PFSK-1 (cell line): ENCODE measurements around the gene BHLHE41.

Source experiments
- FOXP2 ChIP-seq: optimal IDR thresholded peaks from 2 replicates; pipeline ENCODE3; 2011; ENCODE audit warnings: borderline replicate concordance, control low read depth, inconsistent platforms; ENCODE audit not compliant: insufficient read depth; ENCODE audit errors: extremely low read length, extremely low read depth
- POLR2AphosphoS5 ChIP-seq: IDR thresholded peaks from 2 replicates; pipeline ENCODE4 v1.6.1; 2012; ENCODE audit warnings: low read depth, mild to moderate bottlenecking, control low read depth, low read length, moderate library complexity
- SIN3A ChIP-seq: IDR thresholded peaks from 2 replicates; pipeline ENCODE4 v1.6.1; 2012; ENCODE audit warnings: mild to moderate bottlenecking, low read length, moderate library complexity, borderline replicate concordance; ENCODE audit not compliant: insufficient read depth
- TAF1 ChIP-seq: IDR thresholded peaks from 2 replicates; pipeline ENCODE4 v1.6.1; 2012; ENCODE audit warnings: low read length, control low read depth, borderline replicate concordance; ENCODE audit not compliant: insufficient read depth
- TF ChIP-seq, protein P1 (sequence below), 2 experiments: IDR thresholded peaks; 2 replicates each; pipeline versions ENCODE4 v1.6.1 to v1.8.0; 2011 to 2012; ENCODE audit warnings: low read depth in 2 of 2, low read length in 2 of 2, control low read depth in 1 of 2, inconsistent platforms in 1 of 2, mild to moderate bottlenecking in 1 of 2, moderate library complexity in 1 of 2; ENCODE audit not compliant: insufficient read depth in 1 of 2

The BHLHE41 gene

DNA sequence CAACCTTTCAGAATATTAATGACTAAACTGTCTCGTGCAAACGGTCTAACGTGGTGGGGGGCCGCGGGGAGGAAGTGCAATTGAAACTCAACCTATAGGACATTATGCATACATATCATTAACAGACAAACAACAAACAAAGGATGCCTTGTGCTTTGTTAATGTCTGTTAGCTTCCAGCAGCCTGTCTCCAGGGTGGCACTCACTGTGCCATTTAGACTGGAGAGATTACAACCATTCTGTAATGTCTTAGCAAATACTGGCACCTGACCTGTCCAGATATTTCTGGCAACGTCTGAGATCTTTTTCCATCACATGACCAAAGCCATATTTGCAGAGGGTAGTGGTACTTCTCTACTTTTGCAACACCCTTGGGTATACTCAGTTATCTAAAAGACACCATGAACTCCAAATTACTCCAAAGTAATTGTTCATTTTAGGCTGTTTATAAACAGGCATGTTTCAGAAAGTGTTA is 11.6 kb downstream of the BHLHE41 start:
- TF ChIP-seq, protein P1, sequence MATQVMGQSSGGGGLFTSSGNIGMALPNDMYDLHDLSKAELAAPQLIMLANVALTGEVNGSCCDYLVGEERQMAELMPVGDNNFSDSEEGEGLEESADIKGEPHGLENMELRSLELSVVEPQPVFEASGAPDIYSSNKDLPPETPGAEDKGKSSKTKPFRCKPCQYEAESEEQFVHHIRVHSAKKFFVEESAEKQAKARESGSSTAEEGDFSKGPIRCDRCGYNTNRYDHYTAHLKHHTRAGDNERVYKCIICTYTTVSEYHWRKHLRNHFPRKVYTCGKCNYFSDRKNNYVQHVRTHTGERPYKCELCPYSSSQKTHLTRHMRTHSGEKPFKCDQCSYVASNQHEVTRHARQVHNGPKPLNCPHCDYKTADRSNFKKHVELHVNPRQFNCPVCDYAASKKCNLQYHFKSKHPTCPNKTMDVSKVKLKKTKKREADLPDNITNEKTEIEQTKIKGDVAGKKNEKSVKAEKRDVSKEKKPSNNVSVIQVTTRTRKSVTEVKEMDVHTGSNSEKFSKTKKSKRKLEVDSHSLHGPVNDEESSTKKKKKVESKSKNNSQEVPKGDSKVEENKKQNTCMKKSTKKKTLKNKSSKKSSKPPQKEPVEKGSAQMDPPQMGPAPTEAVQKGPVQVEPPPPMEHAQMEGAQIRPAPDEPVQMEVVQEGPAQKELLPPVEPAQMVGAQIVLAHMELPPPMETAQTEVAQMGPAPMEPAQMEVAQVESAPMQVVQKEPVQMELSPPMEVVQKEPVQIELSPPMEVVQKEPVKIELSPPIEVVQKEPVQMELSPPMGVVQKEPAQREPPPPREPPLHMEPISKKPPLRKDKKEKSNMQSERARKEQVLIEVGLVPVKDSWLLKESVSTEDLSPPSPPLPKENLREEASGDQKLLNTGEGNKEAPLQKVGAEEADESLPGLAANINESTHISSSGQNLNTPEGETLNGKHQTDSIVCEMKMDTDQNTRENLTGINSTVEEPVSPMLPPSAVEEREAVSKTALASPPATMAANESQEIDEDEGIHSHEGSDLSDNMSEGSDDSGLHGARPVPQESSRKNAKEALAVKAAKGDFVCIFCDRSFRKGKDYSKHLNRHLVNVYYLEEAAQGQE (IDR thresholded peaks at IDR 0.05; ENCODE audit: insufficient read depth in 1 of 2, low read depth in 2 of 2, low read length in 2 of 2), result no peak
- TF ChIP-seq TAF1 (no peak), SIN3A (no peak), POLR2AphosphoS5 (no peak), FOXP2 (no peak)

DNA sequence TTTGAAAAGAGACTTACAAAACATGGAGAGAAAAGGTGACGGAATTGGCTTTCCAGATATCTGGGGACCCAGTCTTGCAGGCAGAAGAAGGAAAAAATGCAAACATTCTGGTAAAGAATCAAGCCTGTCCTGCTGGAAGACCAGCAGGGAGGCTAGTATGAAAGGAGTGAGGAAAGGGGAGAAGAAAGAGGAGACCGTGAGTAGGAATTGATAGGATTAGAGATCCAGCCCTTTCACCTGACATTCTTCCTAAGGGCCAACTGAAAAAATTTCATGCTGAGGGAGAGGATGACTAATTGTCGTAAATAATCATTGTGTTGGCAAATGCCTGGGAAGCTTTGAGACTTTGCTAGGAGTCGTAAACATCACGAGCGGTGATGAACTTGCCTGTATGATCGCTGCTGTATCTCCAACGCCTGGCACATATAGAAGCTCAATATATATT is 12.1 kb downstream of the BHLHE41 start:
- TF ChIP-seq TAF1 (no peak), POLR2AphosphoS5 (no peak)
- TF ChIP-seq, protein P1 (IDR thresholded peaks at IDR 0.05; ENCODE audit: insufficient read depth in 1 of 2, low read depth in 2 of 2, low read length in 2 of 2), result no peak

DNA sequence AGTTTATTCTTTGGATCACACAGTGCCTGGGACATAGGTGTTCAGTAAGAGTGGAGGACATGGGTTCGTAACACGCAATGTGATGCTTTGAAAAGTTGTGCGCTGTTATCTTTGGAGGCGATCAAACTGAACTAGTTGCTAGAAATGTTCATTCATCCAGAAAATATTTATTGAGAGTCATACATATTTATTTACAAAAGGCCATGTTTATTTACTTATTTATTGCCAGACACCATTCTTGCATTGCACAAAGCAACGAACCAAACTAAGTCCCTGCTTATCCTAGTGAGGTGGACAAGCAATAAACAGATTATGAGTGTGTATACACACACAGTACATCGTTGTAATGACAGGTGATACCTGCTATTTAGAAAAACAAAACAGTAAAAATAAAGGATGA is 12.6 kb downstream of the BHLHE41 start:
- TF ChIP-seq FOXP2, result no peak
- no peak for TF ChIP-seq TAF1
- no peak for TF ChIP-seq SIN3A
- TF ChIP-seq, protein P1 (IDR thresholded peaks at IDR 0.05; ENCODE audit: insufficient read depth in 1 of 2, low read depth in 2 of 2, low read length in 2 of 2), result no peak
- TF ChIP-seq POLR2AphosphoS5, result no peak

DNA sequence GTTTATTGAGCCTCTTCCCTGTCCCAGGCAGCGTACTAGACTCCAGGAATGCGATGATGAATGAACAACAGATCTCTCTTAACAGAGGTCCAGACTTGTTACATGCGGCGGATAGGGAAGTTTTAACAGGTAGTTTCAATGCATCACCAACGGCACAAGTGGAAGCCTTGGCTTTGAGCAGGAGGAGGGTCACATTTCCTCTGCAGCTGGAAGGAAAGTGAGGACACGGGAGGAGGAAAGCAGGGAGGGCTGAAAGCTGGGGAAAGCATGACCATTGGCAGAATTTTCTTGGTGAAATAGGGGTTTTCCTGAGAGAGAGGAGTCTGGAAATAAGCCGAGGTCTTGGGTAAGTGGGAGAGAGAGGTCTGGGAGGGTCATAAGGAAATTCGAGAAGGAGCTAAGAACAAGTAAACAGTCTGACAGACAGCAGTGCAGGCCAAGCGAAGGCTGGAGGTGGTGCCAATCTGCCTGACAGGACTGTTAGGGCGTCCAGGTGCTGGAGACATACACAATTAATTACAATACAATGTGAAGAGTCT is 15.4 kb downstream of the BHLHE41 start:
- TF ChIP-seq SIN3A, result no peak
- TF ChIP-seq POLR2AphosphoS5, result no peak

DNA sequence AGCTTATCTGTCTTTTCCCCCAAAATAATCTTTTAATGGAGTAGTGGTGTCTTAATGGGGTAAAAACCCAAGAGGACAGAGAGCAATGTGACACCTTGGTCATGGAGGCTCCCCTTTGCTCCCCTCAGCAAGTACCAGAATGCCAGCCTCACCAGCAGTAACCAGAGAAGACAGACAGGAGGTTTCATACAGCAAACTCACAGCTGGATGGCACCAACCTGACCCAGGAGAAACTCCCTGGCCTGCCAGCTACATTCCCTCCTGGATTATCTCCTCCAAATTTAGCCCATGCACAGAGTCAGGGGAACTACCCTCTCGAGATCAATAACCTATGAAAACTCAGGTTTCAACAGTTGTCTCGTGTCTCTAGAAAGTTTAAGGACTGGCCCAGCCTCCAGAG is 15.9 kb downstream of the BHLHE41 start:
- TF ChIP-seq TAF1 (no peak), POLR2AphosphoS5 (no peak), FOXP2 (no peak), SIN3A (no peak)
- TF ChIP-seq, protein P1 (IDR thresholded peaks at IDR 0.05; ENCODE audit: insufficient read depth in 1 of 2, low read depth in 2 of 2, low read length in 2 of 2), result no peak
